HepG2 (cell line): ENCODE data around the gene MRPL20. TPM values are rescaled to one million over a fixed set of nuclear protein-coding genes. Genes with fewer than 3 reads are reported as not detected.
A peak's percentile ranks its signal among the peaks of the same experiment; 100 is the strongest.

Experiments used
- AGO1 ChIP-seq: fragments of 200-400 bp; formaldehyde crosslinking; IDR thresholded peaks from 2 replicates; pipeline ENCODE4 v1.6.1; 2017; ENCODE audit warnings: mild to moderate bottlenecking, low read depth, low read length, moderate library complexity; ENCODE audit not compliant: poor library complexity, severe bottlenecking
- BATF2 ChIP-seq: sonication (generic); formaldehyde crosslinking; IDR thresholded peaks from 2 replicates; pipeline ENCODE4 v1.8.0; 2022; ENCODE audit warnings: mild to moderate bottlenecking, missing genetic modification reagents, moderate library complexity
- EP300 ChIP-seq, 3 experiments: sonication (generic) in 1 of 3; formaldehyde crosslinking in 1 of 3; IDR thresholded peaks; 2 replicates each; pipeline versions ENCODE4 v1.5.1 to v1.6.1; 2011 to 2020; ENCODE audit warnings: low read depth in 2 of 3, low read length in 2 of 3, borderline replicate concordance in 1 of 3, improper control_type of control experiment in 1 of 3, mild to moderate bottlenecking in 1 of 3, missing genetic modification reagents in 1 of 3, moderate library complexity in 1 of 3
- FOXC1 ChIP-seq: sonication (generic); formaldehyde crosslinking; IDR thresholded peaks from 2 replicates; pipeline ENCODE4 v1.8.0; 2022; ENCODE audit warnings: mild to moderate bottlenecking, missing genetic modification reagents, borderline replicate concordance
- FOXK1 ChIP-seq: sonication (generic); formaldehyde crosslinking; IDR thresholded peaks from 2 replicates; pipeline ENCODE4 v1.4.0; 2020; ENCODE audit warnings: low read depth, missing genetic modification reagents, borderline replicate concordance
- HDAC1 ChIP-seq: sonication (generic); formaldehyde crosslinking; IDR thresholded peaks from 2 replicates; pipeline ENCODE4 v1.5.1; 2020; ENCODE audit warnings: mild to moderate bottlenecking, missing genetic modification reagents
- HMG20B ChIP-seq: conservative IDR thresholded peaks from 2 replicates; pipeline ENCODE4 v1.6.1; 2016; ENCODE audit warnings: missing genetic modification reagents, missing compliant biosample characterization
- HNF1B ChIP-seq: sonication (generic); formaldehyde crosslinking; IDR thresholded peaks from 2 replicates; pipeline ENCODE4 v1.5.1; 2020; ENCODE audit warnings: mild to moderate bottlenecking, moderate library complexity, missing genetic modification reagents
- HNRNPL ChIP-seq: fragments of 200-400 bp; formaldehyde crosslinking; IDR thresholded peaks from 2 replicates; pipeline ENCODE4 v1.6.1; 2017; ENCODE audit warnings: mild to moderate bottlenecking, low read depth, low read length
- HOXA9 ChIP-seq: sonication (generic); formaldehyde crosslinking; IDR thresholded peaks from 2 replicates; pipeline ENCODE4 v1.8.1; 2022; ENCODE audit warnings: missing genetic modification reagents, mild to moderate bottlenecking, moderate library complexity, borderline replicate concordance
- KDM5B ChIP-seq: sonication (generic); formaldehyde crosslinking; IDR thresholded peaks from 2 replicates; pipeline ENCODE4 v1.4.0; 2020; ENCODE audit warnings: missing genetic modification reagents, mild to moderate bottlenecking, borderline replicate concordance
- KLF16 ChIP-seq, 2 experiments: sonication (generic) in 1 of 2; formaldehyde crosslinking in 1 of 2; IDR thresholded peaks; 2 replicates each; pipeline versions ENCODE4 v1.6.1 to v1.8.0; 2016 to 2023; ENCODE audit warnings: missing genetic modification reagents in 2 of 2, missing compliant biosample characterization in 1 of 2
- MATR3 ChIP-seq: sonication (generic); formaldehyde crosslinking; IDR thresholded peaks from 2 replicates; pipeline ENCODE4 v1.4.0; 2020; ENCODE audit warnings: missing genetic modification reagents
- RBFOX2 ChIP-seq: fragments of 200-400 bp; formaldehyde crosslinking; IDR thresholded peaks from 2 replicates; pipeline ENCODE4 v1.6.1; 2017; ENCODE audit warnings: low read depth, mild to moderate bottlenecking, low read length
- SETDB1 ChIP-seq: sonication (generic); formaldehyde crosslinking; IDR thresholded peaks from 2 replicates; pipeline ENCODE4 v1.5.1; 2020; ENCODE audit warnings: missing genetic modification reagents, mild to moderate bottlenecking, borderline replicate concordance
- THRA ChIP-seq: sonication (generic); formaldehyde crosslinking; IDR thresholded peaks from 2 replicates; pipeline ENCODE4 v1.4.0; 2020; ENCODE audit warnings: missing genetic modification reagents, borderline replicate concordance
- ZC3H4 ChIP-seq: sonication (generic); formaldehyde crosslinking; IDR thresholded peaks from 2 replicates; pipeline ENCODE4 v1.4.0; 2020; ENCODE audit warnings: missing genetic modification reagents, borderline replicate concordance
- ZNF512B ChIP-seq: sonication (generic); formaldehyde crosslinking; IDR thresholded peaks from 2 replicates; pipeline ENCODE4 v1.5.1; 2020; ENCODE audit warnings: missing genetic modification reagents, mild to moderate bottlenecking, borderline replicate concordance
- ZNF543 ChIP-seq: sonication (generic); formaldehyde crosslinking; IDR thresholded peaks from 2 replicates; pipeline ENCODE4 v1.4.0; 2020; ENCODE audit warnings: mild to moderate bottlenecking, missing genetic modification reagents
- polyA plus RNA-seq, 8 experiments: library from polyadenylated mRNA; depleted of rRNA in 3 of 8; stranded (reverse) in 7 of 8; unstranded in 1 of 8; fragments of >200 nt; fragmentation: Illumina TruSeq in 4 of 8; extraction: Trizol in 4 of 8; gene quantifications; 2 replicates each; pipeline versions ENCODE4 v1.2.1 to v1.2.3, GENCODE V29; 2011 to 2016; ENCODE audit warnings: low read depth in 4 of 8, missing spikeins in 1 of 8, mixed read lengths in 1 of 8; ENCODE audit not compliant: insufficient read depth in 1 of 8
- total RNA-seq, 5 experiments: library from RNA; depleted of rRNA; stranded (reverse); fragments of >200 nt; fragmentation: Illumina TruSeq; extraction: Trizol; gene quantifications; 2 replicates each; pipeline ENCODE4 v1.2.3, GENCODE V29; 2016; ENCODE audit warnings: low read depth in 1 of 5

Gene MRPL20
- total and polyA plus RNA-seq, 2 of the 13 experiments (the other 11 are each of a cell fraction or from before 2014, with no cell fraction given): 59.2 to 127 TPM

GRCh38 chr1:1432274-1432950, 25.3 kb upstream of the MRPL20 start (continued):
- peak; percentile 78 for TF ChIP-seq RBFOX2
- TF ChIP-seq SETDB1: no peak
- no peak for TF ChIP-seq AGO1
- TF ChIP-seq HOXA9 (CRISPR knock-in tag): 0 out of 2 replicates have a peak, but pooled peaks have one; percentile 42
- no peak; the same call in 1 of the 2 replicates for TF ChIP-seq KDM5B (CRISPR knock-in tag)
- TF ChIP-seq ZNF512B (CRISPR knock-in tag): no peak
- TF ChIP-seq BATF2 (CRISPR knock-in tag): peak; percentile 2; the same call in 1 of the 2 replicates
- peak in 1 of 2 experiments; percentile 9; a peak in 1 of 4 replicates for TF ChIP-seq KLF16 (CRISPR knock-in tag; IDR thresholded peaks at IDR 0.05)
- no peak for TF ChIP-seq HDAC1 (CRISPR knock-in tag)
- TF ChIP-seq ZC3H4 (CRISPR knock-in tag): peak; percentile 96
- no peak for TF ChIP-seq MATR3 (CRISPR knock-in tag)
- TF ChIP-seq FOXC1 (CRISPR knock-in tag): no peak
- TF ChIP-seq HNF1B: 0 out of 2 replicates have a peak, but pooled peaks have one; percentile 10
- TF ChIP-seq ZNF543 (CRISPR knock-in tag): no peak
- no peak for TF ChIP-seq FOXK1 (CRISPR knock-in tag)
- TF ChIP-seq THRA (CRISPR knock-in tag): no peak
- 0 out of 4 replicates have a peak, but pooled peaks of 1 of the 2 experiments have one; percentile 0 for TF ChIP-seq EP300 (IDR thresholded peaks at IDR 0.05; ENCODE audit: low read depth in 2 of 2, low read length in 2 of 2)
- TF ChIP-seq EP300 (CRISPR knock-in tag; IDR thresholded peaks at IDR 0.05; ENCODE audit: borderline replicate concordance): no peak
- TF ChIP-seq HNRNPL: peak; percentile 23
- 0 out of 2 replicates have a peak, but pooled peaks have one; percentile 5 for TF ChIP-seq HMG20B (CRISPR knock-in tag)
